Measurements from ENCODE around the gene FLNB.

DNA sequence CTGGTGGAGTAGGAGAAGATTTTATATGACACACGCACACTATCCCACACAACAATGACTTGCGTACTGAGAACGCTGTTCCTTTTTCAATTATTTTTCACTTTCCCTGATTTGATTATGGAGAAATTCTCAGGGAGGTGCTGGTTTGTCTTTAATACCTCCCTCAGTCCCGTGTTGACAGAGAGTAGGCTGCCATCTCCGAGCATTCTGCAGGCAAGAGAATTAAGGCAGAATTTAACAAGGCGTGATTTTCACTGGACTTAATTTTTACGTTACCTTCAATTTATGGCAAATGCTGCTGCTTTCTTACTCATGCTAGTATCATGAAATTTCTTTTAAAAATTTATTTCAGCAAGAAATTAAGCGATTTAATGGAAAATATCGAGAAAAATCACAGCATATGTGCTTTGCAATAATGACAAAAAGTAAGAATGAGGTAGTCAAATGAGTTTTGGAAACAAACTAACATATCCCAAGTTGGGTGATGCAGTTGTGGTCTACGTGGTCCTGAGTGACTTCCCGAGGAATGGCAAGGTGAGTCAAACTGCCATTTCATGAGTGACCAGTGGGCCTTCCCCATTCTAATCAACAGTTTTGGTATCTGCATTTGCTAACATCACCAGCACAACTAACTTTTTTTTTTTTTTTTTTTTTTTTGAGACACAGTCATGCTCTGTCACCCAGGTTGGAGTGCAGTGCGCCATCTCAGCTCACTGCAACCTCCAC lies 185.6 kb downstream of the FLNB start:
- TF ChIP-seq CTCF (IDR thresholded peaks at IDR 0.05; ENCODE audit: low read length) (no peak), EZH2 (IDR thresholded peaks at IDR 0.05; ENCODE audit: borderline replicate concordance, low read length) (no peak)
